Panc1 (cell line): ENCODE data around the gene PADI6. TPM values are rescaled to one million over a fixed set of nuclear protein-coding genes. Genes with fewer than 3 reads are reported as not detected.
A peak's percentile ranks its signal among the peaks of the same experiment; 100 is the strongest.
"Not testable (repeated sequence)": the region's sequence is repeated elsewhere in the genome, so short reads cannot be mapped to it uniquely, and the experiment has no call there.

Experiments
- ATAC-seq: fragments of 200-7000 bp; cut with Tn5 transposase; 2 replicates; pipeline ENCODE4 v1.9.1; 2020; ENCODE audit warnings: mild to moderate bottlenecking, moderate library complexity
- BruUV-seq: library from RNA; stranded (reverse); fragments of 400-500 nt; replicated peaks from 2 replicates; lab custom pipeline; 2021; lab: Mats Ljungman, UMichigan
- CTCF ChIA-PET: fragments of 300-600 bp; sonication (Branson Sonifier 250); formaldehyde crosslinking; loops from one replicate; lab custom pipeline; 2022; ENCODE audit warnings: antibody characterized with exemption; lab: Charles Lee
- POLR2A ChIA-PET: fragments of 300-600 bp; sonication (Branson Sonifier 250); formaldehyde crosslinking; loops from one replicate; lab custom pipeline; 2022; ENCODE audit warnings: antibody characterized with exemption; lab: Charles Lee
- DNase-seq: peaks from one replicate; pipeline ENCODE4 v3.0.0-alpha.2; 2010; ENCODE audit warnings: low read depth, low spot score
- H3K27ac ChIP-seq: 2 replicates; pipeline ENCODE4 v1.5.1; 2011; ENCODE audit warnings: mild to moderate bottlenecking, low read length, inconsistent platforms
- H3K27me3 ChIP-seq: fragments of 200-500 bp; sonication (Bioruptor generic); 2 replicates; pipeline ENCODE4 v1.6.0; 2014; ENCODE audit warnings: low read length, inconsistent platforms; ENCODE audit not compliant: control insufficient read depth, insufficient read depth
- H3K36me3 ChIP-seq: fragments of 200-500 bp; sonication (Bioruptor generic); 2 replicates; pipeline ENCODE4 v1.5.1; 2014; ENCODE audit warnings: inconsistent platforms, mild to moderate bottlenecking, low read length, moderate library complexity; ENCODE audit not compliant: control insufficient read depth, insufficient read depth
- H3K4me1 ChIP-seq: 2 replicates; pipeline ENCODE4 v1.5.1; 2011; ENCODE audit warnings: inconsistent platforms, mild to moderate bottlenecking, low read length, moderate library complexity; ENCODE audit not compliant: control insufficient read depth, insufficient read depth
- H3K4me3 ChIP-seq, 2 experiments: 2 replicates each; pipeline ENCODE4 v1.5.1; 2011 to 2012; ENCODE audit warnings: low read depth in 2 of 2, low read length in 2 of 2, mild to moderate bottlenecking in 2 of 2, inconsistent platforms in 1 of 2, moderate library complexity in 1 of 2
- H3K9me3 ChIP-seq: fragments of 200-500 bp; sonication (Bioruptor generic); 2 replicates; pipeline ENCODE4 v1.5.1; 2014; ENCODE audit warnings: low read depth, mild to moderate bottlenecking, inconsistent platforms, low read length, moderate library complexity; ENCODE audit not compliant: control insufficient read depth, insufficient read depth
- POLR2AphosphoS5 ChIP-seq: IDR thresholded peaks from 2 replicates; pipeline ENCODE4 v1.6.1; 2012; ENCODE audit warnings: mild to moderate bottlenecking, low read depth, low read length, moderate library complexity
- SIN3A ChIP-seq: IDR thresholded peaks from 2 replicates; pipeline ENCODE4 v1.6.1; 2012; ENCODE audit warnings: low read depth, mild to moderate bottlenecking, low read length, moderate library complexity, borderline replicate concordance; ENCODE audit not compliant: insufficient read depth
- TCF7L2 ChIP-seq: IDR thresholded peaks from 2 replicates; pipeline ENCODE4 v1.6.1; 2011; ENCODE audit warnings: mild to moderate bottlenecking, low read depth, low read length, inconsistent platforms
- in situ Hi-C: cut with HindIII; loops from 2 replicates; pipeline ENCODE4 v1.10.0; 2016; ENCODE audit warnings: low sequenced_read_pairs, low pct_unique_long_range_greater_than_20kb
- intact Hi-C: fragments of 100-400 bp; cut with micrococcal nuclease; formaldehyde crosslinking; loops from one replicate; pipeline ENCODE4 v1.10.0; 2022; ENCODE audit not compliant: unreplicated experiment
- total RNA-seq: library from RNA; stranded (reverse); gene quantifications from one replicate; pipeline ENCODE4 v1.2.1, GENCODE V29; 2021; ENCODE audit not compliant: unreplicated experiment
- TF ChIP-seq, protein P1 (sequence below), 2 experiments: IDR thresholded peaks; 2 replicates each; pipeline ENCODE4 v1.6.1; 2011 to 2012; ENCODE audit warnings: low read depth in 2 of 2, control low read depth in 1 of 2, low read length in 1 of 2, mild to moderate bottlenecking in 1 of 2, moderate library complexity in 1 of 2; ENCODE audit not compliant: insufficient read depth in 1 of 2
- TF ChIP-seq, protein P2 (sequence below): fragments of 450-650 bp; IDR thresholded peaks from 2 replicates; pipeline ENCODE4 v1.5.1; 2017; ENCODE audit warnings: mild to moderate bottlenecking

PADI6 gene
- total RNA-seq, 1 experiment from 2014 or later: not detected

DNA sequence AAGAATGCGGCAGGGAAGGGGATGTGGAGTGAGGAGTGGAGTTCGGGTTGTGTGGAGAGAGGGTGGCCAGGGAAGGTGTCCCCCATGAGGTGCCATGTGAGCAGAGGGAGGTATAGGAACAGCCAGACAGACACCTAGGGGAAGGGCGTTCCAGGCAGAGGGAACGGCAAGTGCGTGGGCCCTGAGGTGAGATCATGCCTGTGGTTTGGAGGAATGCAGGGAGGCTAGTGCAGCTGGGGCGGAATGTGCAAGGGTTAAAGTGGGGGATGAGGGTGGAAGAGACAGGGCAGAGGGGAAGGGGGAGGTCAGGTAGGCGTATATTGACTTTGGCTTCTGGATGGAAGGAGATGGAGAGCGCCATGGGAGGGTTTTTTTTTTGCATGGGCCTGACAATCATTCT lies 31.6 kb upstream of the PADI6 start:
- H3K4me1 ChIP-seq: peaks cover 8% of the 10 kb centered on the region; the same call in 1 of the 2 replicates
- no peaks in the 10 kb centered on the region for H3K27me3 ChIP-seq
- H3K36me3 ChIP-seq: no peaks in the 10 kb centered on the region
- no peak overlapping the region for H3K27ac ChIP-seq
- in situ Hi-C loops: no loop called here
- ChIA-PET POLR2A (no interaction called here), CTCF (no interaction called here)
- H3K9me3 ChIP-seq: no peaks in the 10 kb centered on the region
- TF ChIP-seq, protein P1, sequence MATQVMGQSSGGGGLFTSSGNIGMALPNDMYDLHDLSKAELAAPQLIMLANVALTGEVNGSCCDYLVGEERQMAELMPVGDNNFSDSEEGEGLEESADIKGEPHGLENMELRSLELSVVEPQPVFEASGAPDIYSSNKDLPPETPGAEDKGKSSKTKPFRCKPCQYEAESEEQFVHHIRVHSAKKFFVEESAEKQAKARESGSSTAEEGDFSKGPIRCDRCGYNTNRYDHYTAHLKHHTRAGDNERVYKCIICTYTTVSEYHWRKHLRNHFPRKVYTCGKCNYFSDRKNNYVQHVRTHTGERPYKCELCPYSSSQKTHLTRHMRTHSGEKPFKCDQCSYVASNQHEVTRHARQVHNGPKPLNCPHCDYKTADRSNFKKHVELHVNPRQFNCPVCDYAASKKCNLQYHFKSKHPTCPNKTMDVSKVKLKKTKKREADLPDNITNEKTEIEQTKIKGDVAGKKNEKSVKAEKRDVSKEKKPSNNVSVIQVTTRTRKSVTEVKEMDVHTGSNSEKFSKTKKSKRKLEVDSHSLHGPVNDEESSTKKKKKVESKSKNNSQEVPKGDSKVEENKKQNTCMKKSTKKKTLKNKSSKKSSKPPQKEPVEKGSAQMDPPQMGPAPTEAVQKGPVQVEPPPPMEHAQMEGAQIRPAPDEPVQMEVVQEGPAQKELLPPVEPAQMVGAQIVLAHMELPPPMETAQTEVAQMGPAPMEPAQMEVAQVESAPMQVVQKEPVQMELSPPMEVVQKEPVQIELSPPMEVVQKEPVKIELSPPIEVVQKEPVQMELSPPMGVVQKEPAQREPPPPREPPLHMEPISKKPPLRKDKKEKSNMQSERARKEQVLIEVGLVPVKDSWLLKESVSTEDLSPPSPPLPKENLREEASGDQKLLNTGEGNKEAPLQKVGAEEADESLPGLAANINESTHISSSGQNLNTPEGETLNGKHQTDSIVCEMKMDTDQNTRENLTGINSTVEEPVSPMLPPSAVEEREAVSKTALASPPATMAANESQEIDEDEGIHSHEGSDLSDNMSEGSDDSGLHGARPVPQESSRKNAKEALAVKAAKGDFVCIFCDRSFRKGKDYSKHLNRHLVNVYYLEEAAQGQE (IDR thresholded peaks at IDR 0.05; ENCODE audit: insufficient read depth in 1 of 2, low read depth in 2 of 2, low read length in 1 of 2): no peak
- TF ChIP-seq POLR2AphosphoS5 (no peak), SIN3A (no peak), TCF7L2 (no peak)
- TF ChIP-seq, protein P2, sequence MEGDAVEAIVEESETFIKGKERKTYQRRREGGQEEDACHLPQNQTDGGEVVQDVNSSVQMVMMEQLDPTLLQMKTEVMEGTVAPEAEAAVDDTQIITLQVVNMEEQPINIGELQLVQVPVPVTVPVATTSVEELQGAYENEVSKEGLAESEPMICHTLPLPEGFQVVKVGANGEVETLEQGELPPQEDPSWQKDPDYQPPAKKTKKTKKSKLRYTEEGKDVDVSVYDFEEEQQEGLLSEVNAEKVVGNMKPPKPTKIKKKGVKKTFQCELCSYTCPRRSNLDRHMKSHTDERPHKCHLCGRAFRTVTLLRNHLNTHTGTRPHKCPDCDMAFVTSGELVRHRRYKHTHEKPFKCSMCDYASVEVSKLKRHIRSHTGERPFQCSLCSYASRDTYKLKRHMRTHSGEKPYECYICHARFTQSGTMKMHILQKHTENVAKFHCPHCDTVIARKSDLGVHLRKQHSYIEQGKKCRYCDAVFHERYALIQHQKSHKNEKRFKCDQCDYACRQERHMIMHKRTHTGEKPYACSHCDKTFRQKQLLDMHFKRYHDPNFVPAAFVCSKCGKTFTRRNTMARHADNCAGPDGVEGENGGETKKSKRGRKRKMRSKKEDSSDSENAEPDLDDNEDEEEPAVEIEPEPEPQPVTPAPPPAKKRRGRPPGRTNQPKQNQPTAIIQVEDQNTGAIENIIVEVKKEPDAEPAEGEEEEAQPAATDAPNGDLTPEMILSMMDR: no peak
- BruUV-seq: no TSS peak
- 0 out of 2 replicates have a peak, but pooled peaks have one; percentile 26 for ATAC-seq
- no peak for DNase-seq
- intact Hi-C loops: no loop called here
- H3K4me3 ChIP-seq: no peak overlapping the region

DNA sequence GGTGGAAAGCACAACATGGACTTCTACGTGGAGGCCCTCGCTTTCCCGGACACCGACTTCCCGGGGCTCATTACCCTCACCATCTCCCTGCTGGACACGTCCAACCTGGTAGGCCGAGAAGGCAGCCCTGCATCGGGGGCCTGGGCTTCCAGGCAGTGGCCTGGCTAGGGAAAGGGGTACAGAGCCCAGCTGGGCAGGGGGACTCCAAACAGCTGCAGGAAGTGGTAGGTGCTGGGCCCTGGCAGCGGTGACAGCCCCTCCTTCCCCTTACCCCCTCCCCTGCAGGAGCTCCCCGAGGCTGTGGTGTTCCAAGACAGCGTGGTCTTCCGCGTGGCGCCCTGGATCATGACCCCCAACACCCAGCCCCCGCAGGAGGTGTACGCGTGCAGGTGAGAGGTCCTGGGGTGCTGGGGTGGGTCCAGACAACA lies 30.0 kb upstream of the PADI6 start:
- Histone ChIP-seq H3K27ac (no peak overlapping the region), H3K27me3 (no peaks in the 10 kb centered on the region), H3K4me3 (no peak overlapping the region), H3K9me3 (no peaks in the 10 kb centered on the region), H3K4me1 (0 out of 2 replicates have a peak, but pooled peaks cover 2% of the 10 kb centered on the region), H3K36me3 (no peaks in the 10 kb centered on the region)
- CTCF ChIA-PET: no interaction called here
- in situ Hi-C loops: no loop called here
- TF ChIP-seq SIN3A (no peak), POLR2AphosphoS5 (no peak), TCF7L2 (no peak)
- TF ChIP-seq, protein P2: no peak
- TF ChIP-seq, protein P1 (IDR thresholded peaks at IDR 0.05; ENCODE audit: insufficient read depth in 1 of 2, low read depth in 2 of 2, low read length in 1 of 2): no peak
- POLR2A ChIA-PET: no interaction called here
- intact Hi-C loops: no loop called here
- ATAC-seq: no peak
- BruUV-seq: no TSS peak
- no peak for DNase-seq

DNA sequence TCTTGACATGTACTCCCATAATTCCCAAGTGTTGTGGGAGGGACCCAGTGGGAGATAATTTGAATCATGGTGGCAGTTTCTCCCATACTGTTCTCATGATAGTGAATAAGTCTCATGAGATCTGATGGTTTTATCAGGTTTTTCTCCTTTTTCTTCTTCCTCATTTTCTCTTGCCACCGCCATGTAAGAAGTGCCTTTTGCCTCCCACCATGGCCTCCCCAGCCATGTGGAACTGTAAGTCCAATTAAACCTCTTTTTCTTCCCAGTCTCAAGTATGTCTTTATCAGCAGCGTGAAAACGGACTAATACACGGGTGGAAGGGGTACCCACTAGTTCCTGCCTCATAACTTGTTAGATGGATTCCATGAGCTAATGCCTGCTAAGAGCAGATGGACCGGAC lies 26.5 kb upstream of the PADI6 start:
- H3K27ac ChIP-seq, DNase-seq, H3K4me3 ChIP-seq, POLR2A ChIA-PET, H3K4me1 ChIP-seq, ATAC-seq, in situ Hi-C loops, intact Hi-C loops, H3K27me3 ChIP-seq, H3K36me3 ChIP-seq, BruUV-seq, H3K9me3 ChIP-seq: not testable (repeated sequence)
- CTCF ChIA-PET: interaction anchor here (0.6 kb wide), 1 partner anchor 224 kb away, joined by 3 read pairs; no protein-coding TSS in a partner anchor
